Stimulated activated CD8-positive, alpha-beta memory T cell treated with anti-CD3 and anti-CD28 coated beads, Interleukin-7, amount 100 ng/mL, for 1 hour (primary cell): ENCODE results near the gene SMIM44.
"Not testable (repeated sequence)": the region's sequence is repeated elsewhere in the genome, so short reads cannot be mapped to it uniquely, and the experiment has no call there.

Experiments used
- DNase-seq, 2 donors: peaks; one replicate each; pipeline ENCODE4 v3.0.0-alpha.2; 2020; ENCODE audit warnings: low read depth in 2 of 2

SMIM44 gene

DNA sequence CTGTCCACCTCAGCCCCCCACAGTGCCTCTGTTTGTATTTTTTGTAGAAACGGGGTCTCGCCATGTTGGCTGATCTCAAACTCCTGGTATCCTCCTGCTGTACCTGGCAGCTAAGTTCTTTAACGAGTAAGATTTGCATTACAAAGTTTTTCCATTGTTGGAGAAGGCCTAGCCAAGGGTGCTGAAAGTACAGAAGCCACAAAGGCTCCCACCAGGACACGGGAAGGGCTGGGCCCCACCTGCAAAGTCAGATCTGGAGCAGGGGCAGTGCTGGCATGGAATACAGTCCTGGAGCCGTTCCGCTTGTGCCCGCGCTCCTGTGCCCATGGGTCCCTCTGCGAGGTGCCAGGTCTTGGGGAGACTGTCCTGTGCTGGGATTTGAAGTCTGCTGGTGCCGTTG is 35.0 kb upstream of the SMIM44 start:
- DNase-seq: no peak

GRCh38 chr19:3517638-3518037 is 34.4 kb upstream of the SMIM44 start:
- DNase-seq: no peak

- no peak for DNase-seq
These were observed 33.5 kb upstream of the SMIM44 start for GRCh38 chr19:3516675-3517207.

DNA sequence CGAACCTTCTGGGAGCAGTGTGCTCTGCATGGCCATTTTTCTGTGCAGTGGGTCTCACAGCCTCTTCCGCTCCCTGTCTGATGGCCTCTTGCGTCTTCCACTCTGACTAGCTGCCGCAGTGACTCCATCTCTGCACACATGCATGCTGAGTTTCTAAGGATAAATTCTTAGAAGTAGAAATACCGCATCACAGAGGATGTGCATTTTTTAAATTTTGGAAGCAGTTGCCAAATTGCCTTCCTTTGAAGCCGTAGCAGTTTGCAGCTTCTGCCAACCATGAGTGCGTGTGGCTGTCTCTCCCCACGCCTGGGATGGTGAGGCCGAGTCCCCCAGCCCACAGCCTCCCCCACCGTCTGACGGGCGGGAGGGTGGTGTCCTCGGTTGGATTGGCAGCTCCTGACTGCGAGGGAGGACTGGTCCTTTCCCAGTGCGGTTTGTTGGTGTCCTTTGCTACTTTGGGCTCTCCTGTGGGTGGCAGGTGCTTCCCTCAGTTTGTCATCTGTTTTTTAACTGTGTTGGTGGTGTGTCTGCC is 32.7 kb upstream of the SMIM44 start:
- DNase-seq: no peak

GRCh38 chr19:3514930-3515329 is 31.7 kb upstream of the SMIM44 start:
- DNase-seq: no peak

GRCh38 chr19:3513229-3514140 is 30.2 kb upstream of the SMIM44 start:
- no peak for DNase-seq

DNA sequence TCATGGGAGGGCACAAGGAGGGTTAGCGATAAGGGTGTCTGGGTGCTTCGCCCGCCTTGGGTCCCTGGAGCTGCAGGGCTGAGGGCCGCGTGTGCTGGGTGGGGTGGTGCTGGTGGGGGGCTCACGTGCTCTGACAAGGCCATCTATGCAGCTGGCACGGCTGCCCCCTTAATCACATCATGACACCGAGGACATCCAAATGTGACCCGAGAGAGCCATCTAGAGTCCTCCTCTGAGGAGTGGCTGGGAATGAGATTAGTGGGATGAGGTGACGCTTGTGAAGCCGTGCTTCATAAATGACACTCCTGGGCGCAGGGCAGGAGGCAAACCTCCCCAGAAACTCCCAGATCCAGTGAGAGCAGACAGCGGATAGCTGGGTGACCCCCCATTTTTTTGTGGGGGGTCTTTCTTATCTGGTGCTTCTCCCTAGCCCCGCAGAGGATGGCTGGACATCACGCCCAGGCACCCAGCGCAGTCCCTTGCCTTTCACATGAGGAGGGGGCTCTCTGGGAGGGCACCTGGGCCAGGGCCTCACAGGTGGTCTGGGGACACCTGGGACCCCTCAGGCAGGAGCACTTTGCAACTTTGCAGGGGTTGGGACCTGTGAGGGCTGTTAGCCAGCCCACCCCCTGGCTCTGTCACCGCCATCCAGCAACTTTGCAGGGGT is 29.5 kb upstream of the SMIM44 start:
- DNase-seq: no peak

DNA sequence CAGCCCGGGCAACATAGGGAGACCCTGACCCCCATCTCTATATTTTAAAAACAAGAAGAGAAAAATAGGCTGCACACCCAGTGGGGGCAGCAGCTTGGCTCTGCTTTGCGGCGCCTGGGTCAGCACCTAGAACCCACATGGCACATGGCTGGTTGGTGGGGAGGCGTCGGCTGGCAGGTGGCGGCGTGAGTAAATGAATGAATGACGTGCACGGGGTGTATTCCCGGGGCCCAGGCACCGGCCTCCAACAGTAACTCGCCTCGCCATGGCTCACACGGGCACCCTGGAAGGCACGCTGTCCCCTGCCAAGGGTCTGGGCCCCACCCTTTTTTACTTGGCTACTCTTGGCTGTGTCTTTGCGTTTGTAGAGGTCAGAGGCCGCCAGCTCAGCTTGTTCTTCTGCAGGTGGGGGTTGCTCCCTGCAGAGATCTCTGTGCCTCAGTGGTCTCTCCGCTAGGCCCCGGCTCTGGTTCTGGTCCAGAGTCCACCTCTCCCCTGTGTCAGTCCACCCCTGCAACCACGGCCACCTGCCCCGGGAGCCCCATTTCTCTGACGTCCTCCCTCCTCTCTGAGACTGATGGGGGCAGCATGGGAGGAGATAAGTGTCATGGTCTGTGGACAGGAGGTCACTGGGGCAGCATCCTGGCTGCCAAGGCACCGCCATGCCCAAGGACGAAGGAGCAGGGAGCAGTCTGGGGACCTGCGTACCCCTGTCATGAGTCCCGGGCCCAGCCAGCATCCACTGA is 28.4 kb upstream of the SMIM44 start:
- DNase-seq: no peak

DNA sequence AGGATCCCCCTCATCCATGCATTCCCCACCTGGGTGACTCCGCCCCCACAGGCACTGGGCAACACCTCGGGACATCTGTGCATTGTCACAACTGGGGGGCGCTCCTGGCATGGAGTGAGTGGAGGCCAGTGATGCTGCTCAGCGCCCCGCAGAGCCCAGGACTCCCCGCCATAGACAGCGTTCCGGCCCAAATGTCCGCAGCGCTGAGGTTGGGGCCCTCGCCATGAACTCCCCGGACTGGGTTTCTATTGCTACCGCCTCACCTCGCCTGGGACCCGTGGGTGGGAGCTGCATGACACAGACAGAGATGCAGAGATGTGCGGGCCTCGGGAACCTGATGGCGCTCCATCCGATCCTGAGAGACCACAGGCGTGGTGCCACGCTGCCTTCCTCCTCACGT is 27.5 kb upstream of the SMIM44 start:
- DNase-seq: no peak

- no peak for DNase-seq
These were observed 26.3 kb upstream of the SMIM44 start for GRCh38 chr19:3509566-3509989.

- DNase-seq: no peak
These were observed 25.7 kb upstream of the SMIM44 start for GRCh38 chr19:3508771-3509535.

DNA sequence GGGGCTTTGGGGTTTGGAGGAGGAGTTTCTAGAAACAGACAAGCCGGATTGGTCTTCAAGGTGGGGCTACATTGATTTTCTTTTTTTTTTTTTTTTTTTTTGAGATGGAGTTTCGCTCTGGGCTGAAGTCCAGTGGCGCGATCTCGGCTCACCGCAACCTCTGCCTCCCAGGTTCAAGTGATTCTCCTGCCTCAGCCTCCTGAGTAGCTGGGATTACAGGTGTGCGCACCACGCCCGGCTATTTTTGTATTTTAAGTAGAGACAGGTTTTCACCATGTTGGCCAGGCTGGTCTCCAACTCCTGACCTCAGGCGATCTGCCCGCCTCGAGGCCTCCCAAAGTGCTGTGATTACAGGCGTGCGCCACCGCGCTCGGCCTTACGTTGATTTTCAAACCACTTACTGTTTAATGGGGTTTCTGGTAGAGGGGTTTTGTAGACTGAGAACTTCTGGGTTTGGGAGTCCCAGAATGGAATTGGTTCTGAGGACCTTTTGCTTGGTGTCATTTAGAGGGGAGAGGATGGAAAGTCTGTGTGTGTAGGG is 24.9 kb upstream of the SMIM44 start:
- not testable (repeated sequence) for DNase-seq

- no peak for DNase-seq
These were observed 24.3 kb upstream of the SMIM44 start for GRCh38 chr19:3507371-3508120.

DNA sequence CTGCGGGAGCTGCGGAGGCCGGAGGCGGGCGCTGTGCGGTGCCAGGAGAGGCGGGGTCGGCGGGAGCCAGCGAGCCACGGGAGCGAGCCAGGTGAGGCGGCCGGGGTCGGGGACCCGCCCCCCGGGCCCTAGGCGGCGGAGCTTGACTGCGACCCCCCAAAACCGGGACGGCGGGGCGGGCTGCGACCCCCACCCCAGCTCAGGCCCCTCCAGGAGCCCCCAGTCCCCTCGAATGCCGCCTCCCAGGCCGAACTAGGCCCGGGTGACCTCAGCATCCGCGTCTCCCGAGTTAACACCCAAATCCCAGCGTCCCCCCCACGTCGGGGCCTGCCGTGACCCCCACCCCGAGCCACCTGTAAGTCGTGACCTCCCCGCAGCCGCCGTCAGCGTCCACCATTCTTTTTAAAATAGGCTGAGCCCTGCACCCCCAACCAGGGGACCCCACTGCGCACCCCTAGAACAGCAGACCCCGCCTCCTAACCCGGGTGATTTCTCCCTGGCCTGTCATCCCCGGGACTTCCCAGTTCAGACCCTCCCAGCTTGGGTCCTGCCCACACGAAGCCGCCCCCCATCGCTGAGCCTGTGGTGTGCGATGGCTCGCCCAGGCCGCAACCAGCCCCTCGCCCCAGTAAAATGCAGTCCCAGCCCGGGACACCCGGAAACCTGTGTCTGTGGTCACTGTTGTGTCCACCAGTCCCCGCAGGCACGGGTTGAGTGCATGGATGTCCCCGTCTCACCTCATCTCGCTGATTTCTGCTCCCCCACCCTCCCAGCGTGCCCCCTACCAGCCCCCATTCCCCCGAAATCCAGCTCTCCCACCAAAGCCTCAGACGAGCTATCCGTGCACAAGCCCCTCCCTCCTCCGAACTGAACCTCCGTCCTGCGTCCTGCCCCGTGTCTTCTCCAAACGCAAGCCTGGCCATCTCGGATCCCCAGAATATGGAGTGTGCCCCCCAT is 23.4 kb upstream of the SMIM44 start:
- DNase-seq: no peak

GRCh38 chr19:3505598-3506383 is 22.6 kb upstream of the SMIM44 start, which contains the start of gene FZR1:
TSS of gene FZR1 (plus strand) at chr19:3506311. CDS start at chr19:3522990, 16,679 bp downstream.
- peak; percentile 99 to 100 for DNase-seq

DNA sequence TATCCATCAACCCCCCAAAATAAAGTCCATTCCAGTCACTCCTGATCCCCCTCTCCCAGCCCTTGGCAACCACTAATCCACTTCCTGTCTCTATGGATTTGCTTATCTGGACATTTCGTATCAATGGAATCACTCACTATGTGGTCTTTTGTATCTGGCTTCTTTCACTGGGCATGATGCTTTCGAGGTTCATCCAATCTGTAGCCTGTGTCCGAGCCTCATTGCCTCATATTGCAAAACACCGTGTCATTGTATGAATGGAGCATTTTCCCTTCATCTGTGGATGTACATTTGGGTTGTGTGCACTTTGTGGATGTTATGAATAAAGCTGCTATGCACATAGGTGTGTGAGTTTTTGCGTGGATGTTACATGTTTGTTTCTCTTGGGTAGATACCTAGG is 21.5 kb upstream of the SMIM44 start:
- DNase-seq: no peak

DNA sequence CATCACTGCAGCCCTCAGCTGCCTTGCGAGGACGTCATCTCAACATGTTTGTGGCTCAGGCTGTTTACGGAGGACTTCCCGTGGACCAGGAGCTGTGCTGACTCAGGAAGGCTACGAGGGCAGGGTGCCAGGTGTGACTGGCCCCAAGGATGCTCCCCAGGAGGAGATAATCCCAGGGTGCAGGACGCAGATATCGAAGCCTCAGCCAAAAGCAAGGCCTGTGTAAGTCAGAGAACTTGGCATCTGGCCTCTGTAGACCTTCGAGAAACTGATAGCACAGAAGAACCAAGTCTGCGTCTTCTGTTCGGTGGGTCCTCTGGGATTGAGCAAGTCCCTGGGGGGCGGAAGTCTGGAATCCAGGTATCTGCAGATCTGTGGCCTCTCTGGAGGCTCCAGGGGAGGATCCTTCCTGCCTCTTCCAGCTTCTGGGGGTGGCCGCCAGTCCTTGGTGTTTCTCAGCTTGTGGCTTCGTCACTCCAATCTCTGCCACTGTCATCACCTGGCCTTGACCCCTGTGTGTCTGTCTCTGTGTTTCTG is 19.9 kb upstream of the SMIM44 start:
- no peak for DNase-seq

- no peak for DNase-seq
These were observed 18.5 kb upstream of the SMIM44 start for GRCh38 chr19:3501780-3502179.
